Measurements from ENCODE around the gene SRBD1.

SRBD1 gene

GRCh38 chr2:45634223-45634622 lies 23.2 kb upstream of the SRBD1 start:
- no peak for DNase-seq

DNA sequence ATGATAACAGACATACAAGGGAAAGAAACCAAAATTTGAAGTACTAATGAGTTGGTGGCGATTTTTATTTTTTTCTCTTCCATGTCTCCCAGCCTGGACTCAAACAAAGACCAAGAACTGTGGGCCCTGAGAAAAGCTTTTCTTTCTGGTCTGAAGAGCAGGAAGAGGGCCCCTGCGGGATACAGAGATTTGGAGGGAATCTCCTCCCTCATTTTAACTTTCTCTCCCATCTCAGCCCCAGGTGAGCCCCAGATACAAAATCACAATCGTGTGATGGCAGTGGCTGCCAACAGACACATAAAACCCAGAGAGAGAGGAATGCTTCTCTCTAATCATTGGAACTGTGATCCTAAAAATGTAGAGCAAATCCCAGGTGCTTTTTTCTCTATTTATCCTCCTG lies 20.9 kb upstream of the SRBD1 start:
- no peak for DNase-seq

GRCh38 chr2:45631319-45631718 lies 20.3 kb upstream of the SRBD1 start:
- DNase-seq: no peak

- no peak for DNase-seq
These were observed 18.9 kb upstream of the SRBD1 start for GRCh38 chr2:45629971-45630370.

DNA sequence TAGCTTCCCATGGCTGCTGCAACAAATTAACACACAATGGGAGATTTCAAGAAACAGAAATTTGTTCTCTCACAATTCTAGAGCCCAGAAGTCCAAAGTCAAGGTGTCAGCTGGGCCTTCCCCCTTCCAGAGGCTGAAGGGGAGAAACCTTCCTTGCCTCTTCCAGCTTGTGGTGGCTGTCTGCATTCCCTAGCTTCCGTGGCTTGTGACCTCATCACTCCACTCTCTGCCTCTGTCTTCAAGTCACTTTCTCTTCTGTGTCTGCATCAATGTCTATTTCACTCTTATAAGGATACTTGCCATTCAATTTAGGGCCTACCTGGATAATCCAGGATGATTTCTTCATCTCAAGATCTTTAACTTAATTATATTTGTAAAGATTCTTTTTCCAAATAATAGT lies 16.8 kb upstream of the SRBD1 start:
- no peak for DNase-seq

GRCh38 chr2:45626387-45627221 lies 15.5 kb upstream of the SRBD1 start:
- no peak for DNase-seq

GRCh38 chr2:45625824-45626223 lies 14.8 kb upstream of the SRBD1 start:
- no peak for DNase-seq

GRCh38 chr2:45623098-45623497 lies 12.0 kb upstream of the SRBD1 start:
- DNase-seq: no peak

- DNase-seq: no peak
These were observed 11.4 kb upstream of the SRBD1 start for GRCh38 chr2:45622336-45623075.

DNA sequence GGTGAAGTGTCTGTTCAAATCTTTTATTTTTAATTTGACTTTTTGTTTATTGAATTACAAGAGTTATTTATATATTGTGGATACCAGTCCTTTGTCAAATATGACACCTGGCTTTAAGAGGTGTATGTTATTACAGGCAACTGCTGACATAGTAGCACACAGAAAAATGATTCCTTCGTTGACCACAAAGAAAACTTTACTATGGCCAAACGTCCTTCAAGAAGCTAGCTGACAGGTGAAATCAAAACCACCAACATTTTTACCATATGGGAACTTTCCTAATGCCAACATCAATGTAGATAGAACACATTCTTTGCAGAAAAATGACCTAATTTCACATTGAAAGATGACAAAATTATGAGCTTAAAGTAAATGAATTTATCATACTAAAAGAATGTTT lies 6.4 kb upstream of the SRBD1 start:
- no peak for DNase-seq

GRCh38 chr2:45616658-45617411 lies 5.8 kb upstream of the SRBD1 start:
- DNase-seq: no peak

GRCh38 chr2:45614871-45615415 lies 3.9 kb upstream of the SRBD1 start:
- DNase-seq: no peak

GRCh38 chr2:45614330-45614729 lies 3.3 kb upstream of the SRBD1 start:
- no peak for DNase-seq

- DNase-seq: no peak
These were observed 1.7 kb upstream of the SRBD1 start for GRCh38 chr2:45612731-45613130.

GRCh38 chr2:45612285-45612684 lies 1.2 kb upstream of the SRBD1 start:
- no peak for DNase-seq

DNA sequence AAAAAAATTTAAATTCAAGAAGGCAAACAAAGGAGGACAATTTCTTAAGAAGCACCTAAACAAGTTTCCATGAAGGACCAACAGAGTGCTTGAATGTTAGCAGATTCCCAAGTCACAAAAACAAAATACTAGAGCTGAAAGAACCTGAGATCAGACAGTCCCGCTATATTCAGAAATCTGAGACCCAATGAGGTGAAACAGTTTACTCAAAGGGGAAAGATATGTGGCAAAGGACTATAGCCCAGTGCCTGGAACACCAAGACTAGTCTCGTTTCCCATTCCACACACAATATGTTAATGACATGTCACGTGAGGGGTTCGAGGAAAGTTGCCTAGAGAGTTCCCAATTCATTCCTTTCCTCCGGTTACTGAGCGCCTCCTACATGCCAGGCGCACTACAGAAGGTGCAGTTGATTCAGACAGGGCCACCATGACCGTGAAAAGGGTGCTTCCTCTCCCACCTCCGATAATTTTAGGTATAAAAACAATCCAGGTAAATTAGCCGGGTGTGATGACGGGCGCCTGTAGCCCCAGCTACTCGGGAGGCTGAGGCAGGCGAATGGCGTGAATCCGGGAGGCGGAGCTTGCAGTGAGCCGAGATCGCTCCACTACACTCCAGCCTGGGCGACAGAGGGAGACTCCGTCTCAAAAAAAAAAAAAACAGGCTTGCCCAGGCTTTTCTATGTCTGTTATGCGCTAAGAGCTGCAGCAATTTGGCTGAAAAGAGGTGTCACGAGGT lies 617 bp downstream of the SRBD1 start:
- peak; percentile 23 for DNase-seq

DNA sequence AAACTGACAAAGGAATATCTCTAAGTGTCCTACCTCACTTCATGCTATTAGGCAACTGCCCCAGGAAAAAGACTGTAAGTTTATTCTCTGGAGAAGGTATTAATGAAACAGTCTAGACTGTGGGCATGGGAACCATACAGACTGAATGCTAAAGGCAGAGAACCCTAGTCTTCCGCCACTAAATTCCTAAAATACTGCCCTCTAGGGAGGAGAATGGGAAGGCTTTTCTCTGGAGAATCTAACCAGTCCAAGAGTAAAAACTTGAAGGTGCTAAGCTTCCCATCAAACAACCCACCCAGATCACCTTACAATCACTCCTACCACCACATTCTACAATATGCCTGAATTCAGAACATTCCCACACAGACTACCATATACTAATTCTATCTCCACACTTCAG lies 3.4 kb downstream of the SRBD1 start:
- no peak for DNase-seq

- DNase-seq: no peak
These were observed 4.3 kb downstream of the SRBD1 start for GRCh38 chr2:45606796-45607195.

DNA sequence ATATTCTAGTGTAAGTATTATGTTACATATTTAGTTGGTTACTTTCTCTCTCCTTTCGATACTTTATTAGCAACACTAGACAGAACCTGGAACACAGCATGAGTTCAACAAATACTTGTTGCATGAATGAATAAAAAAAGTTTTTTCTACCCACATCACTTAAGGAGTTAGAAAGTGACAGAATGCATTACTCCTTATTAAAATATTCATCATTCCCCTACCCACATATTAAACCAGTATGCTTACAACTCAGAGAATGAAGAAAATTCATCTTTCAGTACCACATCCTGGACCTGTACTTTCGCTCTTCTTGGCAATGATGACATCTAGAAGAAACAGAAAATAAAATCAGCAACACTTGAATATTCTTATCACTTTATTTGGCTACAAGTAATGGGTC lies 6.0 kb downstream of the SRBD1 start:
- DNase-seq: no peak

DNA sequence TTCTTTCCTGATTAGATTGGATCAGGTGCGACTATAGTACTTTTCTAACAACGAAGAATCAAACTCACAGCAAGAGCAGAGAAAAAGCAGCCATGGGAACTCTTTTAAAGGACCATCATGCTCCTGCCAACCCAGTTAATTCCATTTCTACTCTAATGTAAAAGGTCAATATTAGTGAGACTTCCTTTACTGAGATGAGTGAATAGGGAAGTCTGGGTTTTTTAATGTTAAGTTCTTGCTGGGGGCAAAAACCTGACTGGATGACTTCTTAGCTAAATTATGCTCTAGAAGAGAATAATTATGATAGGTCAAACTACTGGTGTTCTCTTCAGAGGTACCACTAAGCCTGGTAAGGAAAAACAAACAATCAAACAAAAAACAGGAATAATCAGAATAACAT lies 8.4 kb downstream of the SRBD1 start:
- no peak for DNase-seq

GRCh38 chr2:45598545-45598944 lies 12.5 kb downstream of the SRBD1 start:
- DNase-seq: no peak

GRCh38 chr2:45596761-45597160 lies 14.3 kb downstream of the SRBD1 start:
- DNase-seq: no peak

All from KG1 (cell line).